Measurements from ENCODE around the gene CSMD2. TPM values are rescaled to one million over a fixed set of nuclear protein-coding genes. Genes with fewer than 3 reads are reported as not detected.

CSMD2 gene
- total RNA-seq, 4 donors from 2014 or later: 0.16 to 1.00 (median 0.27) TPM; not detected in 1

GRCh38 chr1:34192621-34193020, 27.6 kb upstream of the CSMD2 start:
- Histone ChIP-seq H3K27ac (no peak overlapping the region), H3K4me3 (no peak overlapping the region), H3K9me3 (no peaks in the 10 kb centered on the region), H3K36me3 (no peaks in the 10 kb centered on the region), H3K4me1 (no peaks in the 10 kb centered on the region), H3K27me3 (peaks cover 4% of the 10 kb centered on the region)
- in situ Hi-C loops (cut with MboI; ENCODE audit: low pct_ligation_motif_present in 1 of 4, low pct_unique_long_range_greater_than_20kb in 1 of 4, low sequenced_read_pairs in 3 of 4): no loop called here
- 49 to 51% methylated on average over 3 of the region's 3 CpGs for WGBS, 2 donors (ENCODE audit: low coverage in 1 of 2)
- DNase-seq: no peak
- no peak for TF ChIP-seq POLR2A (IDR thresholded peaks at IDR 0.05)
- TF ChIP-seq POLR2AphosphoS5 (IDR thresholded peaks at IDR 0.05): no peak
- TF ChIP-seq EP300 (IDR thresholded peaks at IDR 0.05; ENCODE audit: low read depth): no peak
- TF ChIP-seq, protein P1, sequence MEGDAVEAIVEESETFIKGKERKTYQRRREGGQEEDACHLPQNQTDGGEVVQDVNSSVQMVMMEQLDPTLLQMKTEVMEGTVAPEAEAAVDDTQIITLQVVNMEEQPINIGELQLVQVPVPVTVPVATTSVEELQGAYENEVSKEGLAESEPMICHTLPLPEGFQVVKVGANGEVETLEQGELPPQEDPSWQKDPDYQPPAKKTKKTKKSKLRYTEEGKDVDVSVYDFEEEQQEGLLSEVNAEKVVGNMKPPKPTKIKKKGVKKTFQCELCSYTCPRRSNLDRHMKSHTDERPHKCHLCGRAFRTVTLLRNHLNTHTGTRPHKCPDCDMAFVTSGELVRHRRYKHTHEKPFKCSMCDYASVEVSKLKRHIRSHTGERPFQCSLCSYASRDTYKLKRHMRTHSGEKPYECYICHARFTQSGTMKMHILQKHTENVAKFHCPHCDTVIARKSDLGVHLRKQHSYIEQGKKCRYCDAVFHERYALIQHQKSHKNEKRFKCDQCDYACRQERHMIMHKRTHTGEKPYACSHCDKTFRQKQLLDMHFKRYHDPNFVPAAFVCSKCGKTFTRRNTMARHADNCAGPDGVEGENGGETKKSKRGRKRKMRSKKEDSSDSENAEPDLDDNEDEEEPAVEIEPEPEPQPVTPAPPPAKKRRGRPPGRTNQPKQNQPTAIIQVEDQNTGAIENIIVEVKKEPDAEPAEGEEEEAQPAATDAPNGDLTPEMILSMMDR (IDR thresholded peaks at IDR 0.05): no peak
- intact Hi-C loops (cut with DNase I; ENCODE audit: low total_unique reads): no loop called here

DNA sequence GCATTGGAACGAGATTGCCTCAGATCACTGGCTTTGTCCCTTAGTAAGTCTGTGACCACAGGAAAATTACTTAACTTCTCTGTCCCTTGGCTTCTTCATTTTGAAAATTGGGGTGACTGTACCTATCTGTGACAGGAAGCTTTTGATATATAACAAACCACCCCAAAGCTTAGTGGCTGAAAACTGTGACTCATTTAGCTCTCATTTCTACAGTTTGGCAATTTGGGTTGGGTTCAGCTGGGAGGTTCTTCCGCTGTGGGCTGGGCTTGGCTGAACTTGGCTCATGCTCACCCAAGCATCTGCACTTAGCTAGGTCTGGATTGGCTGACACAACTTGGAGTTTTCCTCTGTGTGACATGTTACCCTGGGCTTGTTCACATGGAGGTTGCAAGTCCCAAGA, 25.7 kb upstream of the CSMD2 start:
- DNase-seq: no peak
- in situ Hi-C loops (cut with MboI; ENCODE audit: low pct_ligation_motif_present in 1 of 4, low pct_unique_long_range_greater_than_20kb in 1 of 4, low sequenced_read_pairs in 3 of 4) (no loop called here), intact Hi-C loops (cut with DNase I; ENCODE audit: low total_unique reads) (no loop called here)
- Histone ChIP-seq H3K36me3 (no peaks in the 10 kb centered on the region), H3K4me1 (no peaks in the 10 kb centered on the region), H3K9me3 (no peaks in the 10 kb centered on the region), H3K27ac (no peak overlapping the region), H3K4me3 (no peak overlapping the region), H3K27me3 (peaks cover 9% of the 10 kb centered on the region)
- TF ChIP-seq POLR2AphosphoS5 (IDR thresholded peaks at IDR 0.05): no peak
- TF ChIP-seq, protein P1 (IDR thresholded peaks at IDR 0.05): no peak
- TF ChIP-seq POLR2A (IDR thresholded peaks at IDR 0.05): no peak
- TF ChIP-seq EP300 (IDR thresholded peaks at IDR 0.05; ENCODE audit: low read depth): no peak
- WGBS, 2 donors (ENCODE audit: low coverage in 1 of 2): 83% methylated on average over 2 of the region's 2 CpGs; no CpG with 5 or more reads in 1 of the 2 donors

DNA sequence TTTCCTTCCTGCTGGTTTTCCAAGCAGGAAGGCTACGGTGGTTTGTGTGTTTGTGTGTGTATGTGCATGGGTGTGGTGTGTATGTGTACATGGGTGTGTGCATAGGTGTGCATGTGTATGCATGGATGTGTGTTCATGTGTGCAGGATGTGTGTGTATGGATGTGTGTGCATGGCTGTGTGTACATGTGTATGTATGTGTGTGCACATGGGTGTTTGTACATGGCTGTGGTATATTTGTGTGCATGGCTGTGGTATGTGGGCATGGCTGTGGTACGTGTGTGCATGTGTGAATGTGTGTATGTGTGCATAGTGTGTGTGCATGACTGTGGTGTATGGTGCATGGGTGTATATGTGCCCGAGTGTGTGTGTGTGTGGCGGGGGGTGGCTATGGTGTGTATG, 24.0 kb upstream of the CSMD2 start:
- no peak overlapping the region for H3K4me3 ChIP-seq
- TF ChIP-seq, protein P1 (IDR thresholded peaks at IDR 0.05): no peak
- no peak for TF ChIP-seq POLR2AphosphoS5 (IDR thresholded peaks at IDR 0.05)
- no peak for TF ChIP-seq EP300 (IDR thresholded peaks at IDR 0.05; ENCODE audit: low read depth)
- TF ChIP-seq POLR2A (IDR thresholded peaks at IDR 0.05): no peak
- intact Hi-C loops (cut with DNase I; ENCODE audit: low total_unique reads): no loop called here
- H3K27me3 ChIP-seq: peaks cover 11% of the 10 kb centered on the region
- no peaks in the 10 kb centered on the region for H3K4me1 ChIP-seq
- H3K36me3 ChIP-seq: no peaks in the 10 kb centered on the region
- no peak for DNase-seq
- 63% methylated on average over 4 of the region's 4 CpGs; no CpG with 5 or more reads in 1 of the 2 donors for whole genome bisulfite sequencing, 2 donors (ENCODE audit: low coverage in 1 of 2)
- in situ Hi-C loops (cut with MboI; ENCODE audit: low pct_ligation_motif_present in 1 of 4, low pct_unique_long_range_greater_than_20kb in 1 of 4, low sequenced_read_pairs in 3 of 4): no loop called here
- H3K9me3 ChIP-seq: no peaks in the 10 kb centered on the region
- no peak overlapping the region for H3K27ac ChIP-seq

DNA sequence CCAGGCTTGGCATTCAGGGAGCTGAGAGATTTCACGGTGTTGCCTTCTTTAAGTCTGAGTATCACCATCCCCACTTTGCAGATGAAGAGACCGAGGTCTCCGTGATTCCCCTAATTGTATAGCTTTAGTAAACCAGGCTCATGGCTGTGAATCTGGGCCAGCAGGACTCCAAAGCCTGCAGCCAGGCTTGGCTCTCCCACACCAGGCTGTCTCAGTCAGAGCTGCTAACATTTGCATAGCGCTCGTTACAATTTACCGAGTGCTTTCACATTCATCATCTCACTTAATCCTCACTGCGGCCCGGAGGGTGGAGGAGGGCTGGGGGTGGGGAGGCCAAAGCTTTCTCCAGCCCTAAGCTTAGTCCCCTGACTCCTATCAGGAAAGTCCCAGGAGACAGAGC, 23.4 kb upstream of the CSMD2 start:
- no peak for DNase-seq
- no peak overlapping the region for H3K27ac ChIP-seq
- no peaks in the 10 kb centered on the region for H3K4me1 ChIP-seq
- H3K9me3 ChIP-seq: no peaks in the 10 kb centered on the region
- in situ Hi-C loops (cut with MboI; ENCODE audit: low pct_ligation_motif_present in 1 of 4, low pct_unique_long_range_greater_than_20kb in 1 of 4, low sequenced_read_pairs in 3 of 4): no loop called here
- intact Hi-C loops (cut with DNase I; ENCODE audit: low total_unique reads): no loop called here
- no peak overlapping the region for H3K4me3 ChIP-seq
- no peaks in the 10 kb centered on the region for H3K36me3 ChIP-seq
- 25% methylated on average over 8 of the region's 8 CpGs; no CpG with 5 or more reads in 1 of the 2 donors for WGBS, 2 donors (ENCODE audit: low coverage in 1 of 2)
- no peak for TF ChIP-seq POLR2AphosphoS5 (IDR thresholded peaks at IDR 0.05)
- TF ChIP-seq, protein P1 (IDR thresholded peaks at IDR 0.05): no peak
- TF ChIP-seq EP300 (IDR thresholded peaks at IDR 0.05; ENCODE audit: low read depth): no peak
- TF ChIP-seq POLR2A (IDR thresholded peaks at IDR 0.05): no peak
- H3K27me3 ChIP-seq: peaks cover 11% of the 10 kb centered on the region

All from transverse colon (tissue), 4 donors.